Measurements from ENCODE around the gene HMGN3.
A peak's percentile ranks its signal among the peaks of the same experiment; 100 is the strongest.

The HMGN3 gene

DNA sequence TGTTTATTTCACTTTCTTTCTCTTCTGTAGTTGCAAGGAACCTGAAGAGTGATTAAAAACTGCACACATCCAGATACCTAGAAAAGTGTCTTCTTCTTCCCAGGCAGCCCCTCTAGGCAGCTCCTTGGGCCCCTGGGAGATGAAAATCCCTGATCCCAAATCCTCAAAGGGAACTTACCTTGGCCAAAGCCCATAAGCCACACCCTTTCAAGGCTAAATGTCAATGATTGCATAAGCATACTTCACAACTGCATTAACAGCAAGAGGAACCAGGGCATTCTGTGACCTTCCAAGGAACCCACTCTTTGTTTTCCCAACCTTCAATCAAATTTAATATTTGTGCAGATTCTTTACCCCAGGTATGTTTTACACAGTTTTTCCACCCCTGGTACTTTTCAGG is 4.4 kb upstream of the HMGN3 start:
- H3K27ac ChIP-seq, result no peak overlapping the region
- POLR2A ChIA-PET (ENCODE audit: low non-redundant PET), result no interaction called here

DNA sequence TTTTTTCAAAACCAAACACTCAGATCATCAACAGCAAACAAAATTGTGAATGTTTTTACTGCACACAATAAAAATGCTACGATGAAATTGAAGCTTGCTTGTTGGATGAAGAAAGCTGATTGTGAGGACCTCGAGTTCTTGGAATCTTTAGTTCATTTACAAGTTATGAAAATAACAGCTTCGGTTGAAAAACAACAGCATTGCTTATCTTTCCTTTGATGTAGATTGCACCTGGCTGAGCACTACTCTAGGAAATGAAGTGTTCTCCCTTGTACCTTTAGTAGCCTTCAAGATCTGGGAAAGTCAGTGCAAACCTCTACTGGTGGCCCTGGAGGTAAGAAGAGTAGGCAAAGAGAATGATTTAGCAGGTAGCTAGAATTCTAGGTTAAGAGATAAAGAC is 2.2 kb upstream of the HMGN3 start:
- CTCF ChIA-PET, result no interaction called here
- no peak for DNase-seq (ENCODE audit: low spot score)
- no peak overlapping the region for H3K27ac ChIP-seq
- POLR2A ChIA-PET (ENCODE audit: low non-redundant PET), result no interaction called here
- TF ChIP-seq, protein P1, sequence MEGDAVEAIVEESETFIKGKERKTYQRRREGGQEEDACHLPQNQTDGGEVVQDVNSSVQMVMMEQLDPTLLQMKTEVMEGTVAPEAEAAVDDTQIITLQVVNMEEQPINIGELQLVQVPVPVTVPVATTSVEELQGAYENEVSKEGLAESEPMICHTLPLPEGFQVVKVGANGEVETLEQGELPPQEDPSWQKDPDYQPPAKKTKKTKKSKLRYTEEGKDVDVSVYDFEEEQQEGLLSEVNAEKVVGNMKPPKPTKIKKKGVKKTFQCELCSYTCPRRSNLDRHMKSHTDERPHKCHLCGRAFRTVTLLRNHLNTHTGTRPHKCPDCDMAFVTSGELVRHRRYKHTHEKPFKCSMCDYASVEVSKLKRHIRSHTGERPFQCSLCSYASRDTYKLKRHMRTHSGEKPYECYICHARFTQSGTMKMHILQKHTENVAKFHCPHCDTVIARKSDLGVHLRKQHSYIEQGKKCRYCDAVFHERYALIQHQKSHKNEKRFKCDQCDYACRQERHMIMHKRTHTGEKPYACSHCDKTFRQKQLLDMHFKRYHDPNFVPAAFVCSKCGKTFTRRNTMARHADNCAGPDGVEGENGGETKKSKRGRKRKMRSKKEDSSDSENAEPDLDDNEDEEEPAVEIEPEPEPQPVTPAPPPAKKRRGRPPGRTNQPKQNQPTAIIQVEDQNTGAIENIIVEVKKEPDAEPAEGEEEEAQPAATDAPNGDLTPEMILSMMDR (conservative IDR thresholded peaks at IDR 0.05; ENCODE audit: low read depth), result no peak

More for the DNA sequence above, 4.4 kb upstream of the HMGN3 start:
- TF ChIP-seq, protein P1 (conservative IDR thresholded peaks at IDR 0.05; ENCODE audit: low read depth), result no peak
- CTCF ChIA-PET, result interaction anchor here (0.6 to 0.7 kb wide), 2 partner anchors 10 to 59 kb away, joined by 3 read pairs; no protein-coding TSS in a partner anchor
- DNase-seq (ENCODE audit: low spot score), result no peak

DNA sequence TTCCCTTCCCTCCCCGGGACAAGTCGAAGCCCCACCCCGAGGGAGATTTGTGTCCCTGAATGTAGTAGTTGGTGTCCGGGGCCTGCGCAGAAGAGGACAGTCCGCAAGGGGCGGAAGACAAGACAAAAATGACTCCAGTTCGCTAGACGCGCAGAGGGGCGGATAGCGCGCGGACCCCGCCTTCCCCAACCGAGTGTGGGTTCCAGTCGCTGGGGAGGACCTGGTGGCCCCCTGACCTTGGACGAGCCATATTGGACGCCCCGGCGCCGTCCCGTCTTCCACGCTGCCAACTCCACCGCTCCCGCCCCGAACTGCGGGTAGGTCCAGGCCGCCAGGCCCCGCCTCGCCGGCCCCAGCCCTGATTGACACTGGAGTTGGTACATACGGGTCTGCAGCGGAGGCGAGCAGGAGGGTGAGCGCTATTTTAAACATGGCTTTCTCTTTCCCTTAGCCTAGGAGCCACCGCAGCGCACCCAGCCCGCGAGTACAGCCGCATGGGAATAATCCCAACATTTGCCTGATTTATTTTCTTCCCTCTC is 802 bp downstream of the HMGN3 start:
- DNase-seq (ENCODE audit: low spot score), result peak; percentile 85
- TF ChIP-seq, protein P1 (conservative IDR thresholded peaks at IDR 0.05; ENCODE audit: low read depth), result 0 out of 2 replicates have a peak, but pooled peaks have one; percentile 18
- ChIA-PET POLR2A (ENCODE audit: low non-redundant PET) (no interaction called here), CTCF (interaction anchor here (0.6 kb wide), 1 partner anchor 446 kb away, joined by 3 read pairs; no protein-coding TSS in a partner anchor)
- peak overlapping the region; percentile 87 for H3K27ac ChIP-seq

DNA sequence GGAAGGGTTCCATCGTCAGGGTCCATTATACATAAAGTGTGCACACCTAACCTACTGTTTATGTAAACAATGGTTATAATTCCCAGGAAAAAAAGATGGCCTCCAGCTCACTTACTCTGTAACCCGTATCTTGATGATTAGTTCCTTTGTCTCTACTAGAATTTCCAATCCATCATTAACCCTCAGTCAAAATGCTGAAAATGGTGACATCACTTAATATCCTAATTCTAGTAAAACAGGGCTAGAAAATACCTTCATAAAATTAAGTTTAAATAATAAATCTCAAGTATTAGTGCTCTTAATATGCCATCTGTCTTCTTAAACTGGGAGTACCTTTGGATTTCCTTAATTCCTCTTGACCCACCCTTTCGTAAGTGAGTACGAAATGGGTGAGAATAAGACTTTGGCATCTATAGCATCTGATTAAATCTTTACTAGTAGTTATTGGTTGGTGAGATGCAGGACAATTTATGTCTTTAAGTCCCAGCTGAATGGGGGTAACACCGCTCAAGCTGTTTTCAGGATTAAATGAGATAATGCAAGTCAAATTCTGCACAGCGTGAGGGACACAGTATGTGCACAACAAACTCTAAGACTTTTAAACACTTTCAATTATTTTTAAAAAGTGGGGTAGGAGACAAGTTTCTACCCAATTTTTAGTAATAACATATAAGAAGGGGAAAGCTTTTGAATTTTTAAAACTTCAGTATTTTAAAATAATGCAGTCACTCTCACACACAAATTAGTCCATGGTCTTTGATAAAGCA is 1.6 kb downstream of the HMGN3 start:
- TF ChIP-seq, protein P1 (conservative IDR thresholded peaks at IDR 0.05; ENCODE audit: low read depth), result no peak
- H3K27ac ChIP-seq, result peak overlapping the region; percentile 87
- CTCF ChIA-PET, result interaction anchor here (0.6 kb wide), 1 partner anchor 447 kb away, joined by 3 read pairs; no protein-coding TSS in a partner anchor
- no peak for DNase-seq (ENCODE audit: low spot score)
- POLR2A ChIA-PET (ENCODE audit: low non-redundant PET), result no interaction called here

DNA sequence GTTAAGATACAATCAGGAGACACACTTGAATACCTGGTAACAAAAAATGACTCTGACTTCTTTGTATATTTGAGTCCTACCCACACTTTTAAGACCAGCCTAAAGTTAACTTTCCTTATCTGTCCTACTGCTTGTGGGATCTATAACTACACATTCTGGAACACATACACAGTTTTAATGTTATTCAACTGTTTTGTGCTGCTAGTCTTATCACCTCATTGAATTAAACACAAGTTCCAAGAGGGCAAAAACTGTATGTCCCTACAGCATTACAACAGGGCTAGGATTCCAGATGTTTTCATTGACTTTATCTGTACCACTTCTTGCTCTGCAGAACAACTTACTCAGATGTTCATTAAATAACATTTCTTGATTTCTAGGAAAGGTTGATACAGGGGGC is 2.8 kb downstream of the HMGN3 start:
- no peak for DNase-seq (ENCODE audit: low spot score)
- ChIA-PET POLR2A (ENCODE audit: low non-redundant PET) (no interaction called here), CTCF (no interaction called here)
- TF ChIP-seq, protein P1 (conservative IDR thresholded peaks at IDR 0.05; ENCODE audit: low read depth), result no peak
- H3K27ac ChIP-seq, result no peak overlapping the region

DNA sequence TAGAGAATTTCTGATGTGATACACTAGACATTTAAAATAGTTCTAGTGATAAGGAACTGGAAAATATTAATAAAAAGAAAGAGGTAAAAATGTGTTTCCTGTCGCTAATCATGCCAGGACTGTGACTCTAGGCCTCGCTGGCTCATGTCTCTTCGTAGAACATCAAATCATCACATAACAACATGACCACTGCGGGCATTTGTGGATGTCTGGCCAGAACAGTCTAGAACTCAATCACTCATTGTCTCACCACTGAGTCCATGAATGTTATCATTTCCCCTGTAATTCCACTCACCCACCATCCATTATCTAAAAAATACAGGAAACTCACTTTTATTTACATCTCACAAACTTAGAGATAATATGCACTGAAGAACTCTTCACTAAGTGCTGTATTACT is 3.4 kb downstream of the HMGN3 start:
- TF ChIP-seq, protein P1 (conservative IDR thresholded peaks at IDR 0.05; ENCODE audit: low read depth), result no peak
- DNase-seq (ENCODE audit: low spot score), result no peak
- ChIA-PET CTCF (no interaction called here), POLR2A (ENCODE audit: low non-redundant PET) (no interaction called here)
- no peak overlapping the region for H3K27ac ChIP-seq
